ENCODE measurements around the gene TMEM30A. TPM values are rescaled to one million over a fixed set of nuclear protein-coding genes. Genes with fewer than 3 reads are reported as not detected.

TMEM30A gene
- total and polyA plus RNA-seq, 2 of the 13 experiments (the other 11 are each of a cell fraction or from before 2014, with no cell fraction given): 17.6 to 54.4 TPM

DNA sequence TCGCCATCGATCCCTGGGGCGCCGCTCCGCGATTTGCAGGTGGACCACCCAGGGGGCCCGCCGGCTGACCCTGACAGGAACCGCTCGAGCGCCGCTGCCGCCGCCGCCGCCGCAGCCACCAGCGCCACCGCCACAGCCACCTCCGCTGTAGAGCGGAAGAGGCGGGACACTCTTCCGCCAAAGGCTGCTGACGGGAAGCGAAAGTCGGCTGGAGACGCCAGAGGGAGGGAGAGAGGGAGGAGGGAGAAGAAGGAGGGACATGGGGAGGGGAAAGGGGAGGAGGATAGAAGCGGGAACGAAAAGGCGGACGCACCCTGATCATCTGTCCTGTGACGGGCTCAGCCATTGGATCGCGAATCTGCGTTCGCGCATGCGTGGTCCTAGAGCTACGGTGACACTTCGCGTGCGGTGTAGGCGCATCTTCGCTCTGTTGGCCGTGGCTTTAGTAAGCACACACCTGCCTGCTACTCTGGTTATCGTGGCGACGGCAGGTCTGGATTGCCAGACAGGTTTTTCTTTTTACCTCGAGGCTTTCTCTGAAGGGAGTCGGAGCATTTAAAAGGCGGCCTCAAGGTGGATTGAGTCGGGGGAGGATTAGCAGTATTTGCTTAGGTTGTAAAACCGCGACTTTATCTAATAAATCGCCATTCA is at the start of gene TMEM30A (continued):
- TF ChIP-seq PRMT3 (CRISPR knock-in tag; IDR thresholded peaks at IDR 0.05; ENCODE audit: borderline replicate concordance, low read depth) (0 out of 2 replicates have a peak, but pooled peaks have one; percentile 57), ZNF562 (CRISPR knock-in tag; IDR thresholded peaks at IDR 0.05; ENCODE audit: borderline replicate concordance) (no peak), ZNF253 (CRISPR knock-in tag; IDR thresholded peaks at IDR 0.05; ENCODE audit: borderline replicate concordance) (0 out of 2 replicates have a peak, but pooled peaks have one; percentile 45), DNMT3B (CRISPR knock-in tag; conservative IDR thresholded peaks at IDR 0.05) (no peak), MTA3 (CRISPR knock-in tag; IDR thresholded peaks at IDR 0.05) (no peak), PHB2 (IDR thresholded peaks at IDR 0.05; ENCODE audit: partially characterized antibody) (no peak), XBP1 (CRISPR knock-in tag; IDR thresholded peaks at IDR 0.05) (no peak), CCAR2 (optimal IDR thresholded peaks at IDR 0.05; ENCODE audit: low read depth, low read length) (peak; percentile 21), ZNF569 (CRISPR knock-in tag; IDR thresholded peaks at IDR 0.05; ENCODE audit: borderline replicate concordance) (0 out of 2 replicates have a peak, but pooled peaks have one; percentile 21), ZNF101 (CRISPR knock-in tag; IDR thresholded peaks at IDR 0.05; ENCODE audit: borderline replicate concordance, low read depth) (0 out of 2 replicates have a peak, but pooled peaks have one; percentile 22), ZNF710 (CRISPR knock-in tag; IDR thresholded peaks at IDR 0.05; ENCODE audit: borderline replicate concordance) (peak; percentile 94), ZSCAN25 (CRISPR knock-in tag; IDR thresholded peaks at IDR 0.05) (peak; percentile 90), E2F5 (CRISPR knock-in tag; conservative IDR thresholded peaks at IDR 0.05) (no peak)
- TF ChIP-seq, protein P1, sequence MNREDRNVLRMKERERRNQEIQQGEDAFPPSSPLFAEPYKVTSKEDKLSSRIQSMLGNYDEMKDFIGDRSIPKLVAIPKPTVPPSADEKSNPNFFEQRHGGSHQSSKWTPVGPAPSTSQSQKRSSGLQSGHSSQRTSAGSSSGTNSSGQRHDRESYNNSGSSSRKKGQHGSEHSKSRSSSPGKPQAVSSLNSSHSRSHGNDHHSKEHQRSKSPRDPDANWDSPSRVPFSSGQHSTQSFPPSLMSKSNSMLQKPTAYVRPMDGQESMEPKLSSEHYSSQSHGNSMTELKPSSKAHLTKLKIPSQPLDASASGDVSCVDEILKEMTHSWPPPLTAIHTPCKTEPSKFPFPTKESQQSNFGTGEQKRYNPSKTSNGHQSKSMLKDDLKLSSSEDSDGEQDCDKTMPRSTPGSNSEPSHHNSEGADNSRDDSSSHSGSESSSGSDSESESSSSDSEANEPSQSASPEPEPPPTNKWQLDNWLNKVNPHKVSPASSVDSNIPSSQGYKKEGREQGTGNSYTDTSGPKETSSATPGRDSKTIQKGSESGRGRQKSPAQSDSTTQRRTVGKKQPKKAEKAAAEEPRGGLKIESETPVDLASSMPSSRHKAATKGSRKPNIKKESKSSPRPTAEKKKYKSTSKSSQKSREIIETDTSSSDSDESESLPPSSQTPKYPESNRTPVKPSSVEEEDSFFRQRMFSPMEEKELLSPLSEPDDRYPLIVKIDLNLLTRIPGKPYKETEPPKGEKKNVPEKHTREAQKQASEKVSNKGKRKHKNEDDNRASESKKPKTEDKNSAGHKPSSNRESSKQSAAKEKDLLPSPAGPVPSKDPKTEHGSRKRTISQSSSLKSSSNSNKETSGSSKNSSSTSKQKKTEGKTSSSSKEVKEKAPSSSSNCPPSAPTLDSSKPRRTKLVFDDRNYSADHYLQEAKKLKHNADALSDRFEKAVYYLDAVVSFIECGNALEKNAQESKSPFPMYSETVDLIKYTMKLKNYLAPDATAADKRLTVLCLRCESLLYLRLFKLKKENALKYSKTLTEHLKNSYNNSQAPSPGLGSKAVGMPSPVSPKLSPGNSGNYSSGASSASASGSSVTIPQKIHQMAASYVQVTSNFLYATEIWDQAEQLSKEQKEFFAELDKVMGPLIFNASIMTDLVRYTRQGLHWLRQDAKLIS (CRISPR knock-in tag; IDR thresholded peaks at IDR 0.05): no peak
- TF ChIP-seq, protein P2, sequence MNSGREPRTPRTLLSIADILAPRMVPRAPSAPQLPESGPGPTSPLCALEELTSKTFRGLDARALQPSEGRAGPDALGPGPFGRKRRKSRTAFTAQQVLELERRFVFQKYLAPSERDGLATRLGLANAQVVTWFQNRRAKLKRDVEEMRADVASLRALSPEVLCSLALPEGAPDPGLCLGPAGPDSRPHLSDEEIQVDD (CRISPR knock-in tag; IDR thresholded peaks at IDR 0.05; ENCODE audit: borderline replicate concordance): no peak
- TF ChIP-seq, protein P3, sequence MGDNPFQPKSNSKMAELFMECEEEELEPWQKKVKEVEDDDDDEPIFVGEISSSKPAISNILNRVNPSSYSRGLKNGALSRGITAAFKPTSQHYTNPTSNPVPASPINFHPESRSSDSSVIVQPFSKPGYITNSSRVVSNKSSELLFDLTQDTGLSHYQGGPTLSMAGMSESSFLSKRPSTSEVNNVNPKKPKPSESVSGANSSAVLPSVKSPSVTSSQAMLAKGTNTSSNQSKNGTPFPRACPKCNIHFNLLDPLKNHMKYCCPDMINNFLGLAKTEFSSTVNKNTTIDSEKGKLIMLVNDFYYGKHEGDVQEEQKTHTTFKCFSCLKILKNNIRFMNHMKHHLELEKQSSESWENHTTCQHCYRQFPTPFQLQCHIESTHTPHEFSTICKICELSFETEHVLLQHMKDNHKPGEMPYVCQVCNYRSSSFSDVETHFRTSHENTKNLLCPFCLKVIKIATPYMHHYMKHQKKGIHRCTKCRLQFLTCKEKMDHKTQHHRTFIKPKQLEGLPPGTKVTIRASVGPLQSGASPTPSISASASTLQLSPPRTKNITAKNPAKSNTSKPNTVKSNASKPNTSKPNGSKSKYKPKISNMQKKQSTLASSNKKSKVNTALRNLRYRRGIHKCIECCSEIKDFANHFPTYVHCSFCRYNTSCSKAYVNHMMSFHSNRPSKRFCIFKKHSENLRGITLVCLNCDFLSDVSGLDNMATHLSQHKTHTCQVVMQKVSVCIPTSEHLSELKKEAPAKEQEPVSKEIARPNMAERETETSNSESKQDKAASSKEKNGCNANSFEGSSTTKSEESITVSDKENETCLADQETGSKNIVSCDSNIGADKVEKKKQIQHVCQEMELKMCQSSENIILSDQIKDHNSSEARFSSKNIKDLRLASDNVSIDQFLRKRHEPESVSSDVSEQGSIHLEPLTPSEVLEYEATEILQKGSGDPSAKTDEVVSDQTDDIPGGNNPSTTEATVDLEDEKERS (CRISPR knock-in tag; IDR thresholded peaks at IDR 0.05): peak; percentile 74; the same call in 1 of the 2 replicates
- TF ChIP-seq, protein P4, sequence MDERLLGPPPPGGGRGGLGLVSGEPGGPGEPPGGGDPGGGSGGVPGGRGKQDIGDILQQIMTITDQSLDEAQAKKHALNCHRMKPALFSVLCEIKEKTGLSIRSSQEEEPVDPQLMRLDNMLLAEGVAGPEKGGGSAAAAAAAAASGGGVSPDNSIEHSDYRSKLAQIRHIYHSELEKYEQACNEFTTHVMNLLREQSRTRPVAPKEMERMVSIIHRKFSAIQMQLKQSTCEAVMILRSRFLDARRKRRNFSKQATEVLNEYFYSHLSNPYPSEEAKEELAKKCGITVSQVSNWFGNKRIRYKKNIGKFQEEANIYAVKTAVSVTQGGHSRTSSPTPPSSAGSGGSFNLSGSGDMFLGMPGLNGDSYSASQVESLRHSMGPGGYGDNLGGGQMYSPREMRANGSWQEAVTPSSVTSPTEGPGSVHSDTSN (CRISPR knock-in tag; IDR thresholded peaks at IDR 0.05): no peak

All from HepG2 (cell line).